Neutrophil (primary cell): ENCODE results near the gene CPPED1.

Experiments used
- H3K27ac ChIP-seq: fragments of 200-600 bp; sonication (generic); 2 replicates; pipeline ENCODE4 v1.5.1; 2016; ENCODE audit warnings: mild to moderate bottlenecking, moderate library complexity
- H3K27me3 ChIP-seq: fragments of 200-600 bp; sonication (generic); 2 replicates; pipeline ENCODE4 v1.6.0; 2016; ENCODE audit warnings: mild to moderate bottlenecking
- H3K36me3 ChIP-seq: fragments of 200-600 bp; sonication (generic); 2 replicates; pipeline ENCODE4 v1.5.1; 2017
- H3K4me1 ChIP-seq, 2 experiments: fragments of 200-600 bp in 1 of 2; sonication (generic) in 1 of 2; 1 replicate in 1 of 2; 2 replicates in 1 of 2; pipeline versions ENCODE4 v1.5.1 to v1.6.1; 2013 to 2016; ENCODE audit warnings: low read depth in 1 of 2, low read length in 1 of 2, mild to moderate bottlenecking in 1 of 2, moderate library complexity in 1 of 2; ENCODE audit not compliant: control insufficient read depth in 1 of 2, insufficient read depth in 1 of 2
- H3K4me3 ChIP-seq, 2 experiments: fragments of 200-600 bp in 1 of 2; sonication (generic) in 1 of 2; 1 replicate in 1 of 2; 2 replicates in 1 of 2; pipeline ENCODE4 v1.5.1; 2013 to 2016; ENCODE audit warnings: low read depth in 1 of 2, low read length in 1 of 2, mild to moderate bottlenecking in 1 of 2, moderate library complexity in 1 of 2
- H3K9me3 ChIP-seq: fragments of 200-600 bp; sonication (generic); 2 replicates; pipeline ENCODE4 v1.5.1; 2016
- TF ChIP-seq, protein P1 (sequence below): fragments of 200-600 bp; sonication (generic); IDR thresholded peaks from 2 replicates; pipeline ENCODE4 v1.5.1; 2016; ENCODE audit warnings: antibody characterized with exemption

Gene CPPED1

DNA sequence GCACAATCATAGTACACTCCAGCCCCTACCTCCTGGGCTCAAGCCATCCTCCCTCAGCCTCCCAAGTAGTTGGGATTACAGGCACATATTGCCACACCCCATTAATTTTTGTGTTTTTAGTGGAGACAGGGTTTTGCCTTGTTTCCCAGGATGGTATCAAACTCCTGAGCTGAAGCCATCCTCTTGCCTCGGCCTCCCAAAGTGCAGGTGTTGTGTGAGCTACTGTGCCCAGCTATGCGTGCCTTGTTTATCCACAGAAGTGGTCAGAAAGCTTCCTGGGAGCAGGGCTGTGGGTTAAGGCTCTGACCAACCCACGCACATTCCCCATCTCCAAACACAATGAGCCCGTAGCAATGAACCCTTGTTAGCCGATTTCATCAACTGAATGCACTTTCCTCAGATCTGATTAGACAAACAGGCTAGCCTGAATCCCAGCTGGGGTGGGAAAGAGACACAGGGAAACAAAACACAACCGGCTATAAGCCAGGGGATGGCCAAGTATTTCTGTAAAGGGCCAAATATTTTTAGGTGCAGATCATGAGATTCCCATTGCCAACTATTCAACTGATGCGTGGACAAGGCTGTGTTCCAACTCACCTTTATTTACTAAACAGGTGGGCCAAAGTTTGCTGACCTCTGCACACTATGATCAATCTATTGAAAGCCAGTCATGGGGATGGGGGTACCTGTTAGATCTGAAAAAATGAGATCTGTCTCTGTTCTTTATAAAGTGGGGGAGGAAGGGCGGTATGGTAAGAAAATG is 193.6 kb downstream of the CPPED1 start:
- Histone ChIP-seq H3K36me3 (no peaks in the 10 kb centered on the region), H3K4me1 (no peaks in the 10 kb centered on the region), H3K27ac (no peak overlapping the region), H3K27me3 (peaks cover 30% of the 10 kb centered on the region), H3K4me3 (no peak overlapping the region), H3K9me3 (no peaks in the 10 kb centered on the region)
- TF ChIP-seq, protein P1, sequence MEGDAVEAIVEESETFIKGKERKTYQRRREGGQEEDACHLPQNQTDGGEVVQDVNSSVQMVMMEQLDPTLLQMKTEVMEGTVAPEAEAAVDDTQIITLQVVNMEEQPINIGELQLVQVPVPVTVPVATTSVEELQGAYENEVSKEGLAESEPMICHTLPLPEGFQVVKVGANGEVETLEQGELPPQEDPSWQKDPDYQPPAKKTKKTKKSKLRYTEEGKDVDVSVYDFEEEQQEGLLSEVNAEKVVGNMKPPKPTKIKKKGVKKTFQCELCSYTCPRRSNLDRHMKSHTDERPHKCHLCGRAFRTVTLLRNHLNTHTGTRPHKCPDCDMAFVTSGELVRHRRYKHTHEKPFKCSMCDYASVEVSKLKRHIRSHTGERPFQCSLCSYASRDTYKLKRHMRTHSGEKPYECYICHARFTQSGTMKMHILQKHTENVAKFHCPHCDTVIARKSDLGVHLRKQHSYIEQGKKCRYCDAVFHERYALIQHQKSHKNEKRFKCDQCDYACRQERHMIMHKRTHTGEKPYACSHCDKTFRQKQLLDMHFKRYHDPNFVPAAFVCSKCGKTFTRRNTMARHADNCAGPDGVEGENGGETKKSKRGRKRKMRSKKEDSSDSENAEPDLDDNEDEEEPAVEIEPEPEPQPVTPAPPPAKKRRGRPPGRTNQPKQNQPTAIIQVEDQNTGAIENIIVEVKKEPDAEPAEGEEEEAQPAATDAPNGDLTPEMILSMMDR, result no peak
